ENCODE results near the gene METRNL. TPM values are rescaled to one million over a fixed set of nuclear protein-coding genes. Genes with fewer than 3 reads are reported as not detected.

The METRNL gene
- total RNA-seq, 1 experiment from 2014 or later = 29.0 TPM

DNA sequence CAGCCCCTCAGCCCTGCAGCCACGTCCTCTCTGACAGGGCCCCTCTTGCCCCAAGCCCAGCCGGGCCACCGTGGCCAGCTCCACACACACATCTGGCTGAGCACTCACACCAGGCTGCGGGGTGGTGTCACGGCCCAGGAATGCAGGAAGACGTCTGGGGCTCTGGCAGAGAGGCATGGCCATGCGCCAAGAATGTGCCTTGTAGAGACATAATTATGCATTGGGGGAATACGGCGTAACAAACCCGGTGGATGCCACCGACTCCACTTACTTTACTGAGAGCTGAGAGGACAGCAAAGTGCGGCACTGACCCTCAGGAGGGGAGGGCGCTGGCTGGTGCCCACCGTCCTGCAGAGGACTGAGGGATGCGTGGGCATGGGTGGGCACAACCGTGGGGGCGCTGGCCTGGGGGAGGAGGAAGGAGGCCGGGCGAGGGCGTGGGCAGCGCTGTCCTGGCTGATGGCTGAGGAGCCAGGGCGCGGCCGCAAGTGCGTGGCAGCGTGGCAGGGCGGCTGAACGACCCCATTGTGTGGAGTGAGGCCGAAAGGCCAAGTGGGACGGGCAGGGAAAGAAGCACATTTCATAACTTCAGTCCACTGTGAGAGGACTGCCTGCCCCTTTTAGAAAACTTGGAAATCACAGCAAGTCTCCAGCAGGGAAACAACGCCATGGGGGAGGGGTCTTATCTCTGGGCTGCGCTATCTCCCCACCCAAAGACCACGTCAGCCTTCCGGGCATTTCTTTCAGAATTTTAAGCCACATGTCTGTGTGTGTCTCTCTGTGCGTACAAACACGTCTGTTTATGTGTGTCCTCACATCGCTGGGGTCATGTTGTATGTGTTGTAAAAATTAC is 30.6 kb downstream of the METRNL start:
- intact Hi-C loops (cut with micrococcal nuclease; ENCODE audit: unreplicated experiment) = no loop called here
- Mint-ChIP-seq H3K4me1 (ENCODE audit: low read depth, unreplicated experiment) (peaks cover 35% of the 10 kb centered on the region), H3K9me3 (ENCODE audit: low read depth, unreplicated experiment) (peaks cover 2% of the 10 kb centered on the region), H3K36me3 (ENCODE audit: insufficient read depth, unreplicated experiment) (peaks cover 11% of the 10 kb centered on the region), H3K27me3 (ENCODE audit: unreplicated experiment) (no peaks in the 10 kb centered on the region), H3K4me3 (ENCODE audit: low read depth, unreplicated experiment) (peak overlapping the region; percentile 75), H3K27ac (ENCODE audit: unreplicated experiment) (peak overlapping the region; percentile 87)
- no TSS peak for BruUV-seq (replicated peaks)
- peak; percentile 96 for DNase-seq
- CTCF ChIA-PET = interaction anchor here (0.5 kb wide), 1 partner anchor 267 kb away, joined by 4 read pairs; no protein-coding TSS in a partner anchor
- TF ChIP-seq, protein P1, sequence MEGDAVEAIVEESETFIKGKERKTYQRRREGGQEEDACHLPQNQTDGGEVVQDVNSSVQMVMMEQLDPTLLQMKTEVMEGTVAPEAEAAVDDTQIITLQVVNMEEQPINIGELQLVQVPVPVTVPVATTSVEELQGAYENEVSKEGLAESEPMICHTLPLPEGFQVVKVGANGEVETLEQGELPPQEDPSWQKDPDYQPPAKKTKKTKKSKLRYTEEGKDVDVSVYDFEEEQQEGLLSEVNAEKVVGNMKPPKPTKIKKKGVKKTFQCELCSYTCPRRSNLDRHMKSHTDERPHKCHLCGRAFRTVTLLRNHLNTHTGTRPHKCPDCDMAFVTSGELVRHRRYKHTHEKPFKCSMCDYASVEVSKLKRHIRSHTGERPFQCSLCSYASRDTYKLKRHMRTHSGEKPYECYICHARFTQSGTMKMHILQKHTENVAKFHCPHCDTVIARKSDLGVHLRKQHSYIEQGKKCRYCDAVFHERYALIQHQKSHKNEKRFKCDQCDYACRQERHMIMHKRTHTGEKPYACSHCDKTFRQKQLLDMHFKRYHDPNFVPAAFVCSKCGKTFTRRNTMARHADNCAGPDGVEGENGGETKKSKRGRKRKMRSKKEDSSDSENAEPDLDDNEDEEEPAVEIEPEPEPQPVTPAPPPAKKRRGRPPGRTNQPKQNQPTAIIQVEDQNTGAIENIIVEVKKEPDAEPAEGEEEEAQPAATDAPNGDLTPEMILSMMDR (IDR thresholded peaks at IDR 0.05; ENCODE audit: unreplicated experiment) = no peak

DNA sequence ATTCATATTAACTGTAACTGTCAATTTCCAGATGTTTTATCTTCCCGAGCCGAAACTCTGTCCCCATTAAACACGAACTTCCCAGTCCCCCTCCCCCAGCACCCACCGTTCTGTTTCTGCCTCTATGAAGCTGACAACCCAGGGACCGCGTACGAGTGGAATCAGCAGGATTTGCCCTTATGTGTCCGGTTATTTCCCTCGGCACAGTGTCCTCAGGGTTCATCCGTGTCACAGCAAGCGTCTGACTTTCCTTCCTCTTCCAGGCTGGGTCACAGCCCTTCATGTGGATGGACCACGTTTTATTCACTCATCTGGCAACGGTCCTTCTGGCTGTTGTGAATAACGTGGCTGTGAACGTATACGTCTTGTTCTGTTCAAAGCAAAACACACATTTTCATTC is 31.3 kb downstream of the METRNL start:
- intact Hi-C loops (cut with micrococcal nuclease; ENCODE audit: unreplicated experiment) = no loop called here
- BruUV-seq (replicated peaks) = no TSS peak
- Mint-ChIP-seq H3K27me3 (ENCODE audit: unreplicated experiment) (peaks cover 7% of the 10 kb centered on the region), H3K4me1 (ENCODE audit: low read depth, unreplicated experiment) (peaks cover 35% of the 10 kb centered on the region), H3K4me3 (ENCODE audit: low read depth, unreplicated experiment) (peak overlapping the region; percentile 75), H3K36me3 (ENCODE audit: insufficient read depth, unreplicated experiment) (peaks cover 11% of the 10 kb centered on the region), H3K27ac (ENCODE audit: unreplicated experiment) (peak overlapping the region; percentile 87), H3K9me3 (ENCODE audit: low read depth, unreplicated experiment) (peaks cover 2% of the 10 kb centered on the region)
- no peak for DNase-seq
- CTCF ChIA-PET = no interaction called here
- TF ChIP-seq, protein P1 (IDR thresholded peaks at IDR 0.05; ENCODE audit: unreplicated experiment) = no peak

DNA sequence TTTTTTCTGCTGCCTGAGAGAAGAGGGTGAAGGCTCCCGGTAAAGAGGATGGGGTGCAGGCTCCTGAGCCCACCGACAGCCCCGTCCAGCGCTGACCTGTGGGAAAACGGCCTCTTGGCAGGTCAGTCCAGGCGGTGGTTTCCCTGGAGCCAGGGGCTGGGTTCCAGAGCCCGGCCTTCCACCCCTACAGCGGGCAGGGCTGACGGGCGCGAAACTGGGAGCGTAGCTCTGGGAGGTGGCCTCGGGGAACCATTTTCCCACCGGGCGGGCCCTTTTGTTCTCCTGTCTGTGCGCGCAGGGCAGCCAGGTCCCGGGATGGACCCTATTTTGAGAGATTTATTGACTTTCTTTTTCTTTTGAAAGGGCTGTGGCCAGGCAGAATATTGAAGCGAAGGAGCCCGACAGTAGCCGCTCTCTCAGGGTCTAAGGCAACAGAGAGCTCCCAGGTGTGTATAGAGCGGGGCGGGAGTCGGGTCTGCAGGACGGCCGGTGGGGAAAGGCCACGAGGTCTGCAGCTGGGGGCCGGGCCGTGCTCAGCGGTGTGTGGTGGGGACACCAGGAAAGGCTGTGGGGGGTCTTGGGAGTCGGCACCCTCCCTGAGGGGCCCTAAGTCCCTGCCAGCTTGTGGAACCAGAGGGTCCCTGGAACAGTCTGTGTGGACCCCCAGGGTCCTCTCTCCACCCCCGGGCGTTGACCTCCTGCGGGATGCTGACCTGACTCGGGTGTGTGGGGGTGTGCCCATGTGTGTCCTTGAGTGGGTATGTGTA is 32.3 kb downstream of the METRNL start:
- CTCF ChIA-PET = no interaction called here
- no TSS peak for BruUV-seq (replicated peaks)
- Mint-ChIP-seq H3K27me3 (ENCODE audit: unreplicated experiment) (peaks cover 13% of the 10 kb centered on the region), H3K9me3 (ENCODE audit: low read depth, unreplicated experiment) (peaks cover 2% of the 10 kb centered on the region), H3K27ac (ENCODE audit: unreplicated experiment) (no peak overlapping the region), H3K4me3 (ENCODE audit: low read depth, unreplicated experiment) (no peak overlapping the region), H3K36me3 (ENCODE audit: insufficient read depth, unreplicated experiment) (peaks cover 11% of the 10 kb centered on the region), H3K4me1 (ENCODE audit: low read depth, unreplicated experiment) (peaks cover 35% of the 10 kb centered on the region)
- intact Hi-C loops (cut with micrococcal nuclease; ENCODE audit: unreplicated experiment) = no loop called here
- TF ChIP-seq, protein P1 (IDR thresholded peaks at IDR 0.05; ENCODE audit: unreplicated experiment) = no peak
- DNase-seq = no peak

DNA sequence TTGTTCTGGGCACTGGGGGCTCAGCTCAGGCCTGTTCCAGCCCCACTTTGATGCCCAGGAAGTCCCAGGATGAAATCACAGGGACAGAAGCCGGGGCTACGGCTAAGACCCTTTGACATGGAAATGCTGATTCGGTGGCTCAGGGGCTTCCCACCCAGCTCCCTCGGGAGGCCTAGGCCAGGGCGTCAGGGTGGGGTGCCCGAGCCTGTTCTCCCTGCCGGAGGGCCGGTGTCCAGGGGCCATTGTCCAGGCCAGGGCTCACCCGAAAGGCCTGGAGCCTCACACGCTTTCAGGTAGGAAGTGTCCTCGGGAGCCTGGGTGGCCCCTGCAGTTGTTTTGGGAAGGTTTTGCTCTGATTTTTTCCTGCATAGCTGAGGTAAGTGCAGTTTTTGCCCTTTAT is 34.0 kb downstream of the METRNL start:
- no peak for DNase-seq
- peaks cover 29% of the 10 kb centered on the region for H3K4me1 Mint-ChIP-seq (ENCODE audit: low read depth, unreplicated experiment)
- intact Hi-C loops (cut with micrococcal nuclease; ENCODE audit: unreplicated experiment) = no loop called here
- no TSS peak for BruUV-seq (replicated peaks)
- TF ChIP-seq, protein P1 (IDR thresholded peaks at IDR 0.05; ENCODE audit: unreplicated experiment) = no peak
- H3K27ac Mint-ChIP-seq (ENCODE audit: unreplicated experiment) = no peak overlapping the region
- H3K36me3 Mint-ChIP-seq (ENCODE audit: insufficient read depth, unreplicated experiment) = peaks cover 14% of the 10 kb centered on the region
- peaks cover 2% of the 10 kb centered on the region for H3K9me3 Mint-ChIP-seq (ENCODE audit: low read depth, unreplicated experiment)
- CTCF ChIA-PET = no interaction called here
- peaks cover 21% of the 10 kb centered on the region for H3K27me3 Mint-ChIP-seq (ENCODE audit: unreplicated experiment)
- no peak overlapping the region for H3K4me3 Mint-ChIP-seq (ENCODE audit: low read depth, unreplicated experiment)

All from Calu3 (cell line).